ENCODE results near the gene ZNF555. TPM values are rescaled to one million over a fixed set of nuclear protein-coding genes. Genes with fewer than 3 reads are reported as not detected.
"Not testable (repeated sequence)": the region's sequence is repeated elsewhere in the genome, so short reads cannot be mapped to it uniquely, and the experiment has no call there.

Gene ZNF555
- total RNA-seq, 1 donor from 2014 or later, result 8.9 TPM

DNA sequence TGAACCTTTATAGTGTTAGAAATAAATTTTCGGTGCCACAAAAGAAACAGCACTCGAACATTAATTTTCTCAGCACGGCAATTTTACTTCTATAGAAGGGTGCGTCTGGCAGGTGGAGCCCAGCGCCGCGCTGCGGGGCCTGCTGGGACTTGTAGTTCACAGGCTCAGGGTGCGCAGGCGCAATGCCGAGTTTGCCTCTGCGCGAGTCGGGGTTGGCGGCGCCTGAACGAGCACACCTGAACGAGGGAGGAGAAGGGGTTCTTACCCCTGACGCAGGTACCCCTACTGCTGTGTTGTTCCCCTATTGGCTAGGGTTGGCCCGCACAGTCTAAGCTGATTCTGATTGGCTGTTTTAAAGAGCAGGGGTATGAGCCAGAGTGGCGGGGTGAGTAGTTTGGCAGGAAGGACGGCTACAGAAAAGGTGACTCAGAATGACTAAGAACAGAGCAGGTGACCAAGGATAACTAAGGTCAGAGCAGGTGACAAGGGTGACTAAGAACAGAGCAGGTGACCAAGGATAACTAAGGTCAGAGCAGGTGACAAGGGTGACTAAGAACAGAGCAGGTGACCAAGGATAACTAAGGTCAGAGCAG is 23.9 kb upstream of the ZNF555 start:
- DNase-seq (ENCODE audit: missing footprints); intact Hi-C loops (cut with DNase I): not testable (repeated sequence)

GRCh38 chr19:2819540-2820111 is 21.6 kb upstream of the ZNF555 start, which contains the start of gene ZNF554:
Gene ZNF554, plus strand, starts transcription at chr19:2819868. Its CDS starts 204 bp downstream, at chr19:2820072.
- intact Hi-C loops (cut with DNase I), result no loop called here
- ATAC-seq (peak; percentile 98), DNase-seq (ENCODE audit: missing footprints) (peak; percentile 99)

More for the DNA sequence above, 23.9 kb upstream of the ZNF555 start:
- not testable (repeated sequence) for ATAC-seq

DNA sequence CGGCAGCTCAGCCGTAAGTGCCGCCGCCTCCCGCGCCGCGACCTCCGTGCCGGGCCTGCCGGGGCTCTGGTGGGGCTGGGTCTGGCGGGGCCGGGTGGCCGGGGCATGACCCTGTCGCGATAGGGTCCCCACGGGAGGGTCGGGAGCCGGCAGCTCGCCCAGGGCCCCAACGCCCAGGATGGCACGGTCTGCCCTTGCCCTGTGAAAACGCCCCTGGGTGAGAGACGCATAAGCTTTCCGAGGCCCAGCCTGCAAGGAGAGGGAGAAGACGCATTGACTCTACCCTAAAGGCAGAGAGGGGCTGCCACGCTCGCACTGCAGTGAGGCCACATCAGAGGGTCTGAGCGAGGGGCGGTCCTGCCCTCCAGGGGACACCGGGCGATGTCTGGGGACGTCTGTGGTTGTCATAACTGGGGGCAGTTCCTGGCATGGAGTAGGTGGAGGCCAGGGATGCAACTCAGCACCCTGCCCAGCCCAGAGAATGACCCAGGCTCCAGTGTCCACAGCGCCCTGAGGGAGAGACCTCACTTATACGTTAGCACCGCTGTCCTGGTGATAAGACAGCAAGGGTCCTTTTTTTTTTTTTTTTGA is 21.1 kb upstream of the ZNF555 start:
- no peak for DNase-seq (ENCODE audit: missing footprints)
- intact Hi-C loops (cut with DNase I), result no loop called here

DNA sequence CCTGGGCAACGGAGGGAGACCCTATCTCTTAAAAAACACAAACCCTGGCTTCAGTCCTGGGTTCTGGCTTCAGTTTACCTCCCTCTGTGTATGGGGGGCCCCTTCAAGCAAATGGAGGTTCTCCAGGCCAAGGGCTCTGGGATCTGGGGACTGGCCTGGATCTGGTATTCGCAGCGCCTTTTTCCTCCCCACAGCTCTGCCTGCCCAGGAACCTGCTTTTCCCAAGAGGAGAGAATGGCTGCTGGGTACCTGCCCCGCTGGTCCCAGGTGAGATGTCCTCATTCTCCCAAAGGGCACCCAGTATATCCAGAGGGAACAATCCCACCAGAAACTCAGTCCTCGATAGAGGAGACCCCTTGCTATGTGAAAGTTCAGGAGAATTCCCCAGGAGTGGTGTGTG is 18.4 kb upstream of the ZNF555 start:
- intact Hi-C loops (cut with DNase I), result no loop called here
- no peak for DNase-seq (ENCODE audit: missing footprints)
- no peak for ATAC-seq

More for the DNA sequence above, 21.1 kb upstream of the ZNF555 start:
- ATAC-seq, result peak; percentile 1

GRCh38 chr19:2823646-2824045 is 17.6 kb upstream of the ZNF555 start:
- intact Hi-C loops (cut with DNase I), result no loop called here
- no peak for DNase-seq (ENCODE audit: missing footprints)
- ATAC-seq, result no peak

DNA sequence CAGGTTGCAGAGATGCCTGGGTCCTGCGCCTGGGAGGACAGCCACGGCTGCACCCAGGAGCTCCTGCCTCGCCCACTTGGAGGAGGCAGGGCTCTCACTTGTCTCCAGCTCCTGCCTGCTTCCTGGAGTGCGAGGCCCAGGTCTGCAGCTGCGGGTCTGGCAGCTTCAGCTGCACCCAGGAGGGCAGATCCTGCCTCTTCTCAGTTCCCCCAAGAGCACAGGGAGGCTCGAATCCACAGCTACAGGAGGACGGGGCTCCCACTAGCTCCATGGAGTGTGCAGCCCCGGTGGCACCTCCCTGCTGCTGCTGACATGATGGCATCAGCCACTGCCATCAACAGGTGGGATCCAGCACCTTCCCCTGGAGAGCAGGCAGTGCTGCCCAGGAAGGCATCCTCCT is 17.1 kb upstream of the ZNF555 start:
- ATAC-seq (no peak), DNase-seq (ENCODE audit: missing footprints) (no peak)
- intact Hi-C loops (cut with DNase I), result no loop called here

- ATAC-seq (no peak), DNase-seq (ENCODE audit: missing footprints) (no peak)
- intact Hi-C loops (cut with DNase I), result no loop called here
Measured at GRCh38 chr19:2827022-2827421, 14.3 kb upstream of the ZNF555 start.

DNA sequence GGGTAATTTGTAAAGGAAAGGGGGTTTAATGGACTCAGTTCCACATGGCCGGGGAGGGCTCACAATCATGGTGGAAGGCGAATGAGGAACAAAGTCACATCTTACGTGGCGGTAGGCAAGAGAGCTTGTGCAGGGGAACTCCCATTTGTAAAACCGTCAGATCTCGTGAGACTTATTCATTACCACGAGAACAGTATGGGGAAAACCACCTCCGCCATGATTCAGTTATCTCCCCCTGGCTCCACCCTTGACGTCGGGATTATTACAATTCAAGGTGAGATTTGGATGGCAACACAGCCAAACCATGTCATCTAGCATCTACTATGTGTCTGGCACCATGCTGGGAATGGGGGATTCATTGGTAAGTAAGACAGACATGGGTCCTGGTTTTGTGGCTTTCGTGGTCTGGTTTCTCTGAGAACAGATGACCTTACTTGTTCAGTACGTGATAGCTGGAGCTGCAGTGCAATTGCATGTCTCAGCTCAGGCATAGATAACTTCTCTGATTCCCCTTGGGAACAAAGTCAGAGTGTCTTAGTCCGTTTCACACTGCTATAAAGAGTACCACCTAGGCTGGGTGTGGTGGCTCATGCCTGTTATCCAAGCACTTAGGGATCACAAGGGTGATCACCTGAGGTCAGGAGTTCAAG is 13.3 kb upstream of the ZNF555 start:
- ATAC-seq (no peak), DNase-seq (ENCODE audit: missing footprints) (no peak)
- intact Hi-C loops (cut with DNase I), result no loop called here

GRCh38 chr19:2834294-2834871 is 6.9 kb upstream of the ZNF555 start:
- ATAC-seq (no peak), DNase-seq (ENCODE audit: missing footprints) (no peak)
- intact Hi-C loops (cut with DNase I), result no loop called here

- ATAC-seq, result no peak
- DNase-seq (ENCODE audit: missing footprints), result no peak
Measured at GRCh38 chr19:2837430-2837829, 3.8 kb upstream of the ZNF555 start.

GRCh38 chr19:2841855-2842574 is 740 bp downstream of the ZNF555 start:
- peak; percentile 68 for DNase-seq (ENCODE audit: missing footprints)
- intact Hi-C loops (cut with DNase I), result loop anchor here (5.0 kb wide), 1 partner anchor 105 kb away; no protein-coding TSS in a partner anchor
- no peak for ATAC-seq

More at GRCh38 chr19:2837430-2837829, 3.8 kb upstream of the ZNF555 start:
- intact Hi-C loops (cut with DNase I), result no loop called here

DNA sequence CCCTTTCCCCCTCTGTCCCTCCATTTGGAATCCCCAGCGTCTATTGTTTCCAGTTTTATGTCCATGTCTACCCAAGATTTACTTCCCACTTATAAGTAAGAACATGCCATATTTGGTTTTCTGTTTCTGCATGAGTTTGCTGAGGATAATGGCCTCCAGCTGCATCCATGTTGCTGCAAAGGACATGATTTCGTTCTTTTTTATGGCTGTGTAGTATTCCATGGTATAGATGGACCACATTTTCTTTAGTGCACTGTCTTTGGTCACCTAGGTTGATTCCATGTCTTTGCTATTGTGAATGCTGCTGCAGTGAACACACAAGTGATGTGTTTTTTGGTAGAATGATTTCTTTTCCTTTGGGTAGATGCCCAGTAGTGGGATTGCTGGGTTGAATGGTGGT is 3.8 kb downstream of the ZNF555 start:
- DNase-seq (ENCODE audit: missing footprints) (no peak), ATAC-seq (no peak)
- intact Hi-C loops (cut with DNase I), result no loop called here

DNA sequence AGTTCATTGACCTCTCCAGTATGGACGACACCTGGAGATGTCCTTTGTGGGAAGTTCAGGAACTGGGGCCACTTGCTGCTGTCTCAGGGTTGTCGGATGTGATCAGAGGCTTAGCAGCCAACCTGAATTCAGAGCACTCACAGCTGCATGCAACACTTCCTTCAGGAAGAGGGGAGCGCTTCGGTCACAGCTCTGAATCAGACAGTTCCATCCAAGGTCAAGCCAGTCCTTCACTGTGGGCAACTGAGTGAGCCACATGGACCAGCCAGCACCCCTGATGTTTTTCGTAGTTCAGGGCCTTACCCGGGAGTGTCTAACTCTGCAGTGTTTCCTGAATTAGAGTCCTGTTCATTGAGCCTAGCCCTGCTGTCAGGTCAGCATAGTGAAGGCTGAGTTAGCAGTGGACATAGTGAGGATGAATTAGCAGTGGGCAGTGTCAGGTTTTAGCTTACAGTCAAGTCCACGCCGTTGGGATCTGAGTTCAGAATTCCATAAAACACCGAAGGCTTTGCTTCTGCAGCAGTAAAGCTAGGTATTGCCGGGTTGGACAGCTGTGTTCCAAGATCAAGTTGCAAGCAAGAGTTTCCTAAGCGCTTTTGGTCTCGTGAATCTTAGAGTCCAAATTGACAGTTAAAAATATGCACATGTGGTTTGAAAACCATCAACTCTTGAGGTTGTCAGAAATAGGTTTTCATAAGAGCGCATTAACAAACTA is 5.1 kb downstream of the ZNF555 start:
- intact Hi-C loops (cut with DNase I), result no loop called here
- DNase-seq (ENCODE audit: missing footprints), result no peak
- ATAC-seq, result no peak

DNA sequence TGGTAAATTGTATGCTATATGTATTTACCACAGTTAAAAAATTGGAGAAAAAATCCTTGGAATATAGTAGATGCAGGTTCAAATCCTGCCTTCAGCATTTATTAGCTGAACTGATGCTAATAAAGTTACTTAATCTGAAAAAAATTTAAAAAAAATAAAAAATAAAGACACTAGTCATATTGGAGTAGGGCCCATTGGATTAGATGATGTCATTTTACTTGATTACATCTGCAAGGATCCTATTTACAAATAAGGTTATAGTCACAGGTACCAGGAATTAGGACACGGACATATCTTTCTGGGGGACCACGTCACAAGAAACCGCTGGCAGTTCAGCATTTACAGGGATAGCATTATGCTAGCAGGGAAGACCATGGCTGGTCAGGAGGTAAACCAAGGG is 6.2 kb downstream of the ZNF555 start:
- intact Hi-C loops (cut with DNase I), result no loop called here
- ATAC-seq, result no peak
- no peak for DNase-seq (ENCODE audit: missing footprints)

GRCh38 chr19:2848616-2849015 is 7.3 kb downstream of the ZNF555 start:
- DNase-seq (ENCODE audit: missing footprints) (no peak), ATAC-seq (no peak)
- intact Hi-C loops (cut with DNase I), result no loop called here

- DNase-seq (ENCODE audit: missing footprints) (no peak), ATAC-seq (no peak)
- intact Hi-C loops (cut with DNase I), result no loop called here
Measured at GRCh38 chr19:2850256-2850925, 9.1 kb downstream of the ZNF555 start.

DNA sequence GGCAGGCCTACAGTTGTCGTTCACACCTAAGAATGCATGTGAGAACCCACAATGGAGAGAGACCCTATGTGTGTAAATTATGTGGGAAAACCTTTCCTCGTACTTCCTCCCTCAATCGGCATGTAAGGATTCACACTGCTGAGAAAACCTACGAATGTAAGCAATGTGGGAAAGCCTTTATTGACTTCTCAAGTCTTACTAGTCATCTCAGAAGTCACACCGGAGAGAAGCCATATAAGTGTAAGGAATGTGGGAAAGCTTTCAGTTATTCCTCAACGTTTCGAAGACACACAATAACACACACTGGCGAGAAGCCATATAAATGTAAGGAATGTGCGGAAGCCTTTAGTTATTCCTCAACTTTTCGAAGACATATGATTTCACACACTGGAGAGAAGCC is 11.3 kb downstream of the ZNF555 start:
- DNase-seq (ENCODE audit: missing footprints) (no peak), ATAC-seq (no peak)
- intact Hi-C loops (cut with DNase I), result no loop called here
